Measurements from ENCODE around the gene NFX1. TPM values are rescaled to one million over a fixed set of nuclear protein-coding genes. Genes with fewer than 3 reads are reported as not detected.
A peak's percentile ranks its signal among the peaks of the same experiment; 100 is the strongest.

NFX1 gene
- polyA plus RNA-seq, 1 donor (not counting 4 experiments of a cell fraction or from before 2014, with no cell fraction given): 28.1 TPM

GRCh38 chr9:33260372-33260771 lies 29.9 kb upstream of the NFX1 start:
- H4K20me1 ChIP-seq (ENCODE audit: control insufficient read depth, extremely low read depth, insufficient read depth, low read length): no peaks in the 10 kb centered on the region
- H3K9me1 ChIP-seq (ENCODE audit: control insufficient read depth, extremely low read depth, insufficient read depth, low read length): no peaks in the 10 kb centered on the region
- H2AFZ ChIP-seq (ENCODE audit: control insufficient read depth, low read length): no peak overlapping the region
- TF ChIP-seq CTCF (optimal IDR thresholded peaks at IDR 0.05 in 1 of 3, IDR thresholded peaks at IDR 0.05 in 1 of 3, conservative IDR thresholded peaks at IDR 0.05 in 1 of 3; ENCODE audit: extremely low read depth in 1 of 3, insufficient read depth in 2 of 3, low read length in 3 of 3) (no peak), EZH2 (IDR thresholded peaks at IDR 0.05; ENCODE audit: low read length) (no peak)
- peaks cover 20% of the 10 kb centered on the region for H3K4me1 ChIP-seq (ENCODE audit: control insufficient read depth, extremely low read depth, insufficient read depth, low read length)
- dilution Hi-C loops (cut with MboI; ENCODE audit: extremely low pct_ligation_motif_present, low sequenced_read_pairs): no loop called here
- H3K27me3 ChIP-seq (ENCODE audit: control insufficient read depth, extremely low read depth, insufficient read depth, low read length): no peaks in the 10 kb centered on the region
- FAIRE-seq (no peak), DNase-seq (ENCODE audit: low read depth, low spot score) (no peak)
- H3K4me2 ChIP-seq (ENCODE audit: control insufficient read depth, extremely low read depth, insufficient read depth, low read depth, low read length): no peak overlapping the region
- no peak overlapping the region for H3K27ac ChIP-seq (ENCODE audit: control insufficient read depth, insufficient read depth, low read length)
- H3K9me3 ChIP-seq (ENCODE audit: control insufficient read depth, low read depth, low read length): no peaks in the 10 kb centered on the region
- peaks cover 30% of the 10 kb centered on the region for H3K79me2 ChIP-seq (ENCODE audit: control insufficient read depth, insufficient read depth, low read length)
- no peak overlapping the region for H3K9ac ChIP-seq (ENCODE audit: control insufficient read depth, extremely low read depth, insufficient read depth, low read length)
- H3K36me3 ChIP-seq (ENCODE audit: control insufficient read depth in 2 of 2, extremely low read depth in 1 of 2, insufficient read depth in 2 of 2, low read length in 2 of 2): peaks cover 26 to 34% of the 10 kb centered on the region in 2 experiments
- H3K4me3 ChIP-seq (ENCODE audit: control insufficient read depth in 2 of 3, extremely low read depth in 1 of 3, insufficient read depth in 2 of 3, low read depth in 1 of 3, low read length in 3 of 3): no peak overlapping the region

DNA sequence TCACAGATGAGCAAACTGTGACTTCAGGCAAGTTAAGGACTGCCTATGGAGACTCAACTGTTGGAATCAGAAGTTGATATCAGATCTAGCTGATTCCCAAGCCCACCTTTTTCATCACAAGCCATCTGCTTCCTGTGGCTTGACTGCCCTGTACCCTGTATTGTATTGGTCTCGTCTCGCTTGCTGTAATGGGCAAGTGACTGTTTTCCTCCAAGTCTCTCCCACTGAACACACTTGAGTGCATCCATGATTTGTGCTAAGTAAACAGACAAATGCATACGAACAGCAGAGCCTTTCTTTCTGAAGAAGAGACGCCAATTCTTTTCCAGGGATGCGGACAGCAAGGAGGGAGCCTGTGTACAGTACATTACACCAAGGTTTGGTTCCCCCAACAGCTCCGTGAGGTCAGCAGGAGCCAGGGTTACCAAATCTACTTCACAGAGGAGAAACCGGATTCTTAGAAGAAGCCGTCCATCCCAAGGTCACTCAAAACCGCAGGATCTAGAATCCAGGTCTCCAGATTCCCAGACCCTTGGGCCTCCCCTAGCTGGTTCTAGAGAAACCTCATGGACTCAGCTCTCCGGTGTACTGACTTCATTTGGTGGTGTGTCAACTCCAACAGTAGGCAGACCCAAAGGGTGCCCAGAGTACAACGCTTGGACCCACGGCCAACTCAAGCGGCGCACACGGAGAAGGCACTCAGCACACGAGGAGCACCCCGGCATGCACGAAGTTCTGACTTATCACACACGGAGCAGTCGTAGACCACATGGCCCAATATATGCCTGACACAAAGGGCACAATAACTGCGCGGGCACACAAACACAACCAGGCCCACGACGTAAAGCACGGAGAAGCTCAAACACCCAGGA lies 26.9 kb upstream of the NFX1 start:
- H2AFZ ChIP-seq (ENCODE audit: control insufficient read depth, low read length): peak overlapping the region; percentile 81

More for the DNA sequence above, 26.9 kb upstream of the NFX1 start:
- H3K9ac ChIP-seq (ENCODE audit: control insufficient read depth, extremely low read depth, insufficient read depth, low read length): peak overlapping the region; percentile 98
- FAIRE-seq: no peak
- dilution Hi-C loops (cut with MboI; ENCODE audit: extremely low pct_ligation_motif_present, low sequenced_read_pairs): no loop called here
- no peaks in the 10 kb centered on the region for H4K20me1 ChIP-seq (ENCODE audit: control insufficient read depth, extremely low read depth, insufficient read depth, low read length)
- H3K9me1 ChIP-seq (ENCODE audit: control insufficient read depth, extremely low read depth, insufficient read depth, low read length): no peaks in the 10 kb centered on the region
- peaks cover 19 to 22% of the 10 kb centered on the region in 2 experiments for H3K36me3 ChIP-seq (ENCODE audit: control insufficient read depth in 2 of 2, extremely low read depth in 1 of 2, insufficient read depth in 2 of 2, low read length in 2 of 2)
- peaks cover 44% of the 10 kb centered on the region for H3K79me2 ChIP-seq (ENCODE audit: control insufficient read depth, insufficient read depth, low read length)
- peak overlapping the region; percentile 75 to 98 (median 91) for H3K4me3 ChIP-seq (ENCODE audit: control insufficient read depth in 2 of 3, extremely low read depth in 1 of 3, insufficient read depth in 2 of 3, low read depth in 1 of 3, low read length in 3 of 3)
- no peaks in the 10 kb centered on the region for H3K27me3 ChIP-seq (ENCODE audit: control insufficient read depth, extremely low read depth, insufficient read depth, low read length)
- H3K4me1 ChIP-seq (ENCODE audit: control insufficient read depth, extremely low read depth, insufficient read depth, low read length): peaks cover 18% of the 10 kb centered on the region
- TF ChIP-seq CTCF (optimal IDR thresholded peaks at IDR 0.05 in 1 of 3, IDR thresholded peaks at IDR 0.05 in 1 of 3, conservative IDR thresholded peaks at IDR 0.05 in 1 of 3; ENCODE audit: extremely low read depth in 1 of 3, insufficient read depth in 2 of 3, low read length in 3 of 3) (no peak), EZH2 (IDR thresholded peaks at IDR 0.05; ENCODE audit: low read length) (no peak)
- peak overlapping the region; percentile 88 for H3K4me2 ChIP-seq (ENCODE audit: control insufficient read depth, extremely low read depth, insufficient read depth, low read depth, low read length)
- peak overlapping the region; percentile 96 for H3K27ac ChIP-seq (ENCODE audit: control insufficient read depth, insufficient read depth, low read length)
- H3K9me3 ChIP-seq (ENCODE audit: control insufficient read depth, low read depth, low read length): no peaks in the 10 kb centered on the region
- no peak for DNase-seq (ENCODE audit: low read depth, low spot score)

All from keratinocyte (primary cell).